GM18951 (cell line): Measurements from ENCODE around the gene DNM2.
"Not testable (repeated sequence)": the region's sequence is repeated elsewhere in the genome, so short reads cannot be mapped to it uniquely, and the experiment has no call there.

Experiments used
- POLR2A ChIP-seq: IDR thresholded peaks from 4 replicates; pipeline ENCODE4 v1.6.1; 2011; ENCODE audit warnings: mild to moderate bottlenecking; ENCODE audit not compliant: insufficient read length, insufficient read depth; ENCODE audit errors: extremely low read depth
- in situ Hi-C: fragments of 300-500 bp; cut with MboI; formaldehyde crosslinking; loops from one replicate; pipeline ENCODE4 v1.12.0; 2022; ENCODE audit warnings: low sequenced_read_pairs, mixed read lengths, inconsistent platforms; ENCODE audit not compliant: unreplicated experiment

DNM2 gene

GRCh38 chr19:10747674-10748073 is 29.8 kb downstream of the DNM2 start:
- no peak for TF ChIP-seq POLR2A
- in situ Hi-C loops, result no loop called here

DNA sequence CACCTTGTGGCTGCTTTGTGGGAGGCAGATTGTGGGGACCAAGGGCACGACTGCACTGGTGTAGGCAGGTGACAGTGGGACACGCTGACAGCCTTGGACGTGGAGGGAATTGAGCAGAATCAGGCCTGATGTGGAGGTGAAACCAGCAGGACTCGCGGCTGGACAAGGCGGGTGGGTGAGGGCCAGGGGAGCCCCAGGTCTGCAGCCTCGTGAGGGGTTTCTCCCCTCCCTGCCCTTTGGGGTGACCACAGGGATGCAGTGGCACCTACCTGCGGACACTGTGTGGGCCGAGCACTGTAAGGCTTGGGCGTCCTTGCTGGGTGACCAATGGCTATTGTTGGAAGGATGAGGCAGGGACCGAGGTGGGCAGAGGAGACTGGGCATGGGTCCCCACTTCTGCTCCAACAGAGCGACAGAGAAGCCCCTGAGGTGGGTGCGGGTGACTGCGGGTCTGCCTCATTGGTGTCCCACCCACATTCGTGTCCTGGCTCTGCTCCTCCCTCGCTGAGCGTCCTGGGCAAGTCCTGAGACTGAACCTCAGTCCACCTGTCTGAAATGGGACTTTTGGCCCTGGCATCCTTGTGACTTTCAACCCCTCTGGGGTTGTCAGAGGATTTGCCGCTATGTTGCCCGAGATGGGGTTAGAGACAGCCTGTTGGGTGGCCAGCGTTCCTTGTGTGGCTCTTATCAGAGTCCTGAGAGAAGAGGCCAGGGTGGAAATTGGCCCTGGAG is 30.5 kb downstream of the DNM2 start:
- in situ Hi-C loops, result no loop called here

GRCh38 chr19:10748927-10749434 is 31.1 kb downstream of the DNM2 start:
- no peak for TF ChIP-seq POLR2A
- in situ Hi-C loops, result no loop called here

More for the DNA sequence above, 30.5 kb downstream of the DNM2 start:
- no peak for TF ChIP-seq POLR2A

GRCh38 chr19:10749435-10750384 is 31.8 kb downstream of the DNM2 start:
- in situ Hi-C loops, result no loop called here
- no peak for TF ChIP-seq POLR2A

DNA sequence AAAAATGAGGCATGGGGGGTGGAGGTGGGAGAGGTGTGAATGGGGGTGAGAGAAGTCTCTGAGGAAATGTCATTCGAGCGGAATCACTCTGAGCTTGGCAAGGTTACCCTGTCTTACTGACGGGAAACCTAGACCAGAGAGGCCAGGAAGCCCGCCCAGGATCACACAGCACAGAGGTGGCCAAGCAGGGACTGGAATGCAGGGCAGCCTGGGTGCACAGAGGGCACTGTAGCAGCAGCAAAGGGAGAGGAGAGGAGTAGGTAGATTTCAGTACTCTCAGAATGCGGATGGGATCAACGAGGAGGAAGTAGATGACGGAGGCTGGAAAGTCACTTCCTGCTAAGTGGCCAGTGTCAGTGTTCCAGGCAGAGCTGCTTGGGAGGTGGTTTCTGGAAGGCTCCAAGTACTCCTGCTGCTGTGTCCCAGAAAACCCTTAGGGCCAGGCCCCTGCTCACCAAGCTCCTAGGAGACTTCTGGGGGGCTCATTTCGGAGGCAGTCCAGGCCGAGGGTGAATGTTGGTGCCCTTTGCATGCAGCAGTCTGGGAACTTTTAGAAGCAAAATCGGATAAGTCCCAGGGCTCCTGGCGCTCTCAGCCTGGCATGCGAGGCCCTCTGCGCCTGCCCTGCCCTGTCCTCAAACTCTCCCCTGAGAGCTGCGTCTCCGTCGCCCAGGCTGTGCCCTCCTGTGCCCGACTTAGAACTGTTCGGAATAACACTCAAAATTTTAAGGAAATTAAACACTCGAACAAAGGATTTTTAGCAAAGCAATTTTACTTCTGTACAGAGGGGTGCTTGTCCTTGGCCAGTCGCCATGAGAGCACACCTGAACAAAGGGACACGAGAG is 33.5 kb downstream of the DNM2 start:
- in situ Hi-C loops, result no loop called here
- TF ChIP-seq POLR2A, result no peak

- in situ Hi-C loops, result no loop called here
- TF ChIP-seq POLR2A, result no peak
Measured at GRCh38 chr19:10752237-10752912, 34.5 kb downstream of the DNM2 start.

- in situ Hi-C loops, result no loop called here
- TF ChIP-seq POLR2A, result no peak
Measured at GRCh38 chr19:10752913-10753704, 35.2 kb downstream of the DNM2 start.

DNA sequence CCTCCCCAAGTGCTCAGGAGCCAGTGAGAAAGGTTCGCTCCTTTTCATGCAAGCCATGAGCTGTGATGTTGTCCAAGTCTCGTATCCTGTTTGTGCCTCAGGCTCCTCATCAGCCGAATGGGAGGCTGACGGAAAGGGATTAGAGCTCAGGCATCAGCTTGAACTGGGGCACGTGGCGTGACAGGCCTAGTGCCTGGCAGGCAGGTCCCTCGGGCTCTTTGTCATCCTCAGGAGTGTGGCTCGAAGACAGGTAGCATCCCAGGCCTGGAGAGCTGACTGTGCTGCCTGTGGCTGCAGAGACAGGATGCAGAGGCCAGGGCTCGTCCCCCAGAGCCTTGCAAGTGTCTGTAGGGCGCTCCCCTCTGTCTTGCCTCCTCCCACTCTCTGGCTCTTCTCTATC is 38.5 kb downstream of the DNM2 start:
- no peak for TF ChIP-seq POLR2A
- in situ Hi-C loops, result no loop called here

- TF ChIP-seq POLR2A, result no peak
- in situ Hi-C loops, result no loop called here
Measured at GRCh38 chr19:10756791-10757190, 38.9 kb downstream of the DNM2 start.

DNA sequence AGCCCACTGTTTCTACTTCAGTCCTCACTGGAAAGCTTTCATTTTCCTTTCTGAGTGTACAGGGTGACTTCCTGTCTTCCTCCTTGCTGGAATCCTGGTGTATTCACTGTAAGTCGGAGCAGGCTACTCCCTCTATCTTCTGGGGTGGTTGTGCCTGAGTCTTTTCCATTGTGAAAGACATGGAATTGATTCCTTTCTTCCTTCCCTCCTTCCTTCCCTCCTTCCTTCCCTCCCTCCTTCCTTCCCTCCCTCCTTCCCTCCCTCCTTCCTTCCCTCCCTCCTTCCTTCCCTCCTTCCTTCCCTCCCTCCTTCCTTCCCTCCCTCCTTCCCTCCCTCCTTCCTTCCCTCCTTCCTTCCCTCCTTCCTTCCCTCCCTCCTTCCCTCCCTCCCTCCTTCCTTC is 40.2 kb downstream of the DNM2 start:
- in situ Hi-C loops, result not testable (repeated sequence)

DNA sequence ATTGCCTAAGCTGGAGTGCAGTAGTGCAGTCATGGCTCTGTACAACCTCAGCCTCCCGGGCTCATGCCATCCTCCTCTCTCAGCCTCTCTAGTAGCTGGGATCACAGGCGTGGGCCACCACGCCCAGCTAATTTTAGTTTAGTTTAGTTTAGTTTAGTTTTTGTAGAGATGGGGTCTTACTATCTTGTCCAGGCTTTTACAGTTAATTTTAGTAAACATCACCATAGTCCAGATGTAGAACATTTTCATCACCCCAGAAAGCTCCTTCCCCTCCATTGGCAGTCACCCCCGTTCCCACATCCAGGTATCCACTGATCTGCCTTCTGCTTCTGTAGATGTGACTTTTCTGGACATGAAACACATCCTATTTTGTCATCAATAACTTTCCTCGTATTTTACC is 41.1 kb downstream of the DNM2 start:
- no peak for TF ChIP-seq POLR2A
- in situ Hi-C loops, result no loop called here

DNA sequence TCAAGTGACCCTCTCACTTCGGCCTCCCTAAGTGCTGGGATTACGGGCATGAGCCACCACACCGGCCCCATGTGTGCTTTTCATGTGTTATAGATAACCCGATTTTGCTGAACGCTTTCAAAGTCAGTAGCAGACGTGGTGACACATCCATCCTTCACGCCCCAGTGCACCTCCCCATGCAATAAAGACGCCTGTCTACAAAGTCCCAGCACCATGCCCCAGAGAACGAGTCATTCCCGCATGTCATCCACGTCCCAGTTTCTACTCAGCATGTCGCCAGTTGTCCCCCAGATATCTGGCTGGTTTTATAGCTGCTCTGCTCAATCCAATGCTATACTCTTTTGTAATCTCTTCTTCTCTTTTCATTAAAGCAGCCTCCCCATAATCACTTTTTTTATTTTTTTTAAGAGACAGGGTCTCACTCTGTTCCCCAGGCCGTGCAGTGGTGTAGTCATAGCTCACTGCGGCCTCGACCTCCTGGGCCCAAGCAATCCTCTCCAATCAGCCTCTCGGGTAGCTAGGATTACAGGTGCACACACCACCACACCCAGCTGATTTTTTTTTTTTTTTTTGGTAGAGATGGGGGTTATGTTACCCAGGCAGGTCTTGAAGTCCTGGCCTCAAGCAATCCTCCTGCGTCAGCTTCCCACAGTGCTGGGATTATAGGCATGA is 42.5 kb downstream of the DNM2 start:
- TF ChIP-seq POLR2A, result no peak
- in situ Hi-C loops, result no loop called here
